Body of pancreas (tissue), 4 donors: Measurements from ENCODE around the gene ARSG. TPM values are rescaled to one million over a fixed set of nuclear protein-coding genes. Genes with fewer than 3 reads are reported as not detected.

Experiments used
- ATAC-seq: fragments of 150-250 bp; one replicate; pipeline ENCODE4 v1.9.1; 2016
- DNase-seq, 4 donors: peaks; one replicate each; pipeline ENCODE4 v3.0.0-alpha.2; 2019
- H3K27ac ChIP-seq, 4 donors: fragments of 200-600 bp; sonication (generic); 1 replicate in 3 of 4; 2 replicates in 1 of 4; pipeline versions ENCODE4 v1.5.1 to v1.6.1; 2016 to 2019; ENCODE audit warnings: mild to moderate bottlenecking in 1 of 4, mixed read lengths in 1 of 4, moderate library complexity in 1 of 4
- H3K27me3 ChIP-seq, 2 donors: fragments of 200-600 bp; sonication (generic); one replicate each; pipeline ENCODE4 v1.6.0; 2016; ENCODE audit warnings: mild to moderate bottlenecking in 1 of 2
- H3K36me3 ChIP-seq, 2 donors: fragments of 200-600 bp; sonication (generic); replicated peaks in 1 of 2; 2 replicates each; pipeline ENCODE4 v1.5.1; 2016; ENCODE audit warnings: low read depth in 2 of 2; ENCODE audit not compliant: insufficient read depth in 1 of 2
- H3K4me1 ChIP-seq: fragments of 200-600 bp; sonication (generic); one replicate; pipeline ENCODE4 v1.6.0; 2016
- H3K4me3 ChIP-seq, 2 donors: fragments of 200-600 bp; sonication (generic); 1 replicate in 1 of 2; 2 replicates in 1 of 2; pipeline ENCODE4 v1.5.1; 2016 to 2019
- H3K9me3 ChIP-seq, 3 donors: fragments of 200-600 bp; sonication (generic); 1 replicate in 2 of 3; 2 replicates in 1 of 3; pipeline ENCODE4 v1.5.1; 2016
- POLR2A ChIP-seq, 3 donors: fragments of 450-650 bp; IDR thresholded peaks; one replicate each; pipeline ENCODE4 v1.6.1; 2016; ENCODE audit warnings: antibody characterized with exemption in 3 of 3, mild to moderate bottlenecking in 2 of 3
- WGBS, 2 donors: methylation state at CpG; one replicate each; pipeline ENCODE4 v1.1.5; 2017; 5-methylcytosine and 5-hydroxymethylcytosine counted together
- intact Hi-C: fragments of 100-400 bp; cut with DNase I; formaldehyde crosslinking; loops from one replicate; pipeline ENCODE4 v1.15.1; 2023
- total RNA-seq, 2 donors: library from RNA; depleted of rRNA; stranded (reverse); fragments of >200 nt; gene quantifications; one replicate each; pipeline ENCODE4 v1.1.0, GENCODE V29; 2016
- TF ChIP-seq, protein P1 (sequence below), 7 experiments: fragments of 450-650 bp in 4 of 7; fragments of 200-600 bp in 3 of 7; sonication (generic) in 3 of 7; IDR thresholded peaks; one replicate each; pipeline ENCODE4 v1.5.1; 2016 to 2019; ENCODE audit warnings: antibody characterized with exemption in 7 of 7

Gene ARSG
- total RNA-seq, 2 donors from 2014 or later: 0.52 to 1.6 TPM

DNA sequence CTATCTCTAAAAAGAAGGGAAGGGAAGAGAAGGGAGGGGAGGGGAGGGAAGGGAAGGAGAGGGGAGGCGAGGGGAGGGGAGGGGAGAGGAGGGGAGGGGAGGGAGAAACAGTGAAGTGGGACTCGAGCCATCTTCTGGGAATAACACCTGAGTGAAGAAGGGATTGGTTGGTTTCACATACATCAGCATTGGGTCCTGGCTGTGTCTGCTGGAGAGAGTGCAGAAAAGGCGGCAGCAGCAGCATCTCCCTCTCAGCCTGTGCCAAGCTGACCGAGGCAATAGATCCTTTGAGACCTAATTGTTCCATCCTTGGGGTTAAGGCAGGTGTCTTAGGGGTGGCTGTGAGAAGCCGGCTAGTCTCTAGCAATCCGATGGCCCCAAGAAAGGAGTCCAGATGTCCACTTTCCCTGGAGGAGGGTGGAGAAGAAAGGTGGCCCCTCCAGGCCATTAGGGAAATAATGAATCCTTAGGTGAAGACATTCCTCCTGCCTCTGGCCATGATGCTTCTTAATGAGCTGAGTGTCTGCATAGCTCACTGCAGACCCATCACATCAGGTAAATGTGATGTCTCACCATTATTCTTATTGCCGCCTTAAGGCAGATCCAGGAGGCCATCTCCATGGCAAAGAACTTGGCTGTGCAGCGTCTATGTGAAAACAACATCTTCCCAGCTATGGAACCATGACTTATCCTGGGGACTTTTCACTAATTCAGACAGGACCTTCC lies 94.4 kb downstream of the ARSG start:
- TF ChIP-seq, protein P1, sequence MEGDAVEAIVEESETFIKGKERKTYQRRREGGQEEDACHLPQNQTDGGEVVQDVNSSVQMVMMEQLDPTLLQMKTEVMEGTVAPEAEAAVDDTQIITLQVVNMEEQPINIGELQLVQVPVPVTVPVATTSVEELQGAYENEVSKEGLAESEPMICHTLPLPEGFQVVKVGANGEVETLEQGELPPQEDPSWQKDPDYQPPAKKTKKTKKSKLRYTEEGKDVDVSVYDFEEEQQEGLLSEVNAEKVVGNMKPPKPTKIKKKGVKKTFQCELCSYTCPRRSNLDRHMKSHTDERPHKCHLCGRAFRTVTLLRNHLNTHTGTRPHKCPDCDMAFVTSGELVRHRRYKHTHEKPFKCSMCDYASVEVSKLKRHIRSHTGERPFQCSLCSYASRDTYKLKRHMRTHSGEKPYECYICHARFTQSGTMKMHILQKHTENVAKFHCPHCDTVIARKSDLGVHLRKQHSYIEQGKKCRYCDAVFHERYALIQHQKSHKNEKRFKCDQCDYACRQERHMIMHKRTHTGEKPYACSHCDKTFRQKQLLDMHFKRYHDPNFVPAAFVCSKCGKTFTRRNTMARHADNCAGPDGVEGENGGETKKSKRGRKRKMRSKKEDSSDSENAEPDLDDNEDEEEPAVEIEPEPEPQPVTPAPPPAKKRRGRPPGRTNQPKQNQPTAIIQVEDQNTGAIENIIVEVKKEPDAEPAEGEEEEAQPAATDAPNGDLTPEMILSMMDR (IDR thresholded peaks at IDR 0.05): no peak
- WGBS, 2 donors: 66 to 75% methylated on average over 7 to 8 of the region's 8 CpGs
- intact Hi-C loops: no loop called here
- Histone ChIP-seq H3K27me3 (no peaks in the 10 kb centered on the region), H3K27ac (peak overlapping the region; percentile 48 to 80 (median 63)), H3K36me3 (no peaks in the 10 kb centered on the region), H3K9me3 (no peaks in the 10 kb centered on the region), H3K4me1 (peaks cover 32% of the 10 kb centered on the region), H3K4me3 (no peak overlapping the region)
- ATAC-seq: no peak
- no peak for DNase-seq

DNA sequence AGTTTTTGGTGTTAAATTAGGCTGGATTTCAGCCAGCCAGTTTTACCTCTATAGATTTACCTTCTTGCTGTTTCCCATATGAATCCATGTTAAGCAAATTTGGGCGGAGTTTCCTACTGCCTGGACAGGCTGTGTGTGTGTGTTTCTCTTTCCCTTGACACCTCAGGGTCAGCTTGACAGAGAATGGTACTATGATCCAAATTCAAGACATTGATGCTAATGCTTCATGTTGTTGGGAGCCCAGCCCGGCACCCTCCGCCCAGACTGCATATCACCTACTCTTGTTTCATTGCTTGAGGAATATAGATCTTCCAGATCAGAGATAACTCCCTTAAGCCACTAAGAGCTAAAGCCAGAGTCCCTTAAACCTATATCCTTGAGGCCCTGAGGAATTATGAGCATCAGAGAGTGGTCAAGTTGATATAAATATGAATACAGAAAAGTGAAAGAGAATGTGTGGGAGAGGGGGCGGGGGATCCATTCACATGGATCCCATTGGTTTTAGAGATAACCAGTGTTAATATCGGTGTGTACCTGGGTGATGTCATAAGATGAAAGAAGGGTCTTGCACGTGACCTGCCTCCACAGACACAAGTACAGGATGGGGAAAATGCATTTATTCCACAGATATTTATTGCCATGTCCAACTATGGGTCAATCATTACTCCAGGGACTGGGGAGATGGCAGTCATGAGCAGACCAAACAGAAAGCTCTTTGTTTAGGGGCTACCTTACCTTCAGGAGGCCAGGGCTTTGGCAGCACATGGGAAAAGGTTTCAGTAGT lies 96.3 kb downstream of the ARSG start:
- intact Hi-C loops: no loop called here
- Histone ChIP-seq H3K27me3 (no peaks in the 10 kb centered on the region), H3K9me3 (no peaks in the 10 kb centered on the region), H3K4me1 (peaks cover 32% of the 10 kb centered on the region), H3K4me3 (no peak overlapping the region), H3K27ac (peak overlapping the region; percentile 4 to 80 (median 67)), H3K36me3 (no peaks in the 10 kb centered on the region)
- 72 to 78% methylated on average over 6 of the region's 6 CpGs for WGBS, 2 donors
- DNase-seq: peak in 2 of 4 donors; percentile 29 to 31
- ATAC-seq: peak; percentile 59
- TF ChIP-seq POLR2A (IDR thresholded peaks at IDR 0.05): peak in 1 of 3 donors; percentile 4
- TF ChIP-seq, protein P1 (IDR thresholded peaks at IDR 0.05): no peak

DNA sequence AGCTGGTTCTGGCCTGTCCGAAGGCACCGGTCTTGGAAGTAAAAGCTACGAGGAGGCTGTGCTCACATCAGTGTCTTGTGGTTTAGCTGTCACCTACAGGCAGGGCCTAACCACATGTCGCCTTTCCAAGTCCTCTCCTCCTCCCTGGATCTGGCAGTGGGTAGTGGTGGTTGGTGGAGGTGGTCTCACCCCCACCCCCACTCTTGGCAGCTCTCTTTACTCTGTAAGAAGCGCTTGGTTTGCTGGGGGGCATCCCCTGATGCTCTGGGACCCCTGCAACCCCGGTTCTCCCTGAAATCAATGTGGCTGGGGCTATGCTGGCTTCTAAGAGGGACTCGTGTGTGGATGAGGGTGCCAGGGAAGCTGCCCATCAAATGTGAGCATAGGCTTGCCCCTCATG lies 97.7 kb downstream of the ARSG start:
- ATAC-seq (no peak), DNase-seq (no peak)
- no peaks in the 10 kb centered on the region for H3K27me3 ChIP-seq
- H3K9me3 ChIP-seq: no peaks in the 10 kb centered on the region
- no peak for TF ChIP-seq POLR2A (IDR thresholded peaks at IDR 0.05)
- TF ChIP-seq, protein P1 (IDR thresholded peaks at IDR 0.05): no peak
- peak overlapping the region in 3 of 4 donors; percentile 62 to 80 (median 72) for H3K27ac ChIP-seq
- peaks cover 32% of the 10 kb centered on the region for H3K4me1 ChIP-seq
- 76 to 77% methylated on average over 7 of the region's 7 CpGs for WGBS, 2 donors
- H3K4me3 ChIP-seq: no peak overlapping the region
- intact Hi-C loops: no loop called here
- H3K36me3 ChIP-seq: no peaks in the 10 kb centered on the region

DNA sequence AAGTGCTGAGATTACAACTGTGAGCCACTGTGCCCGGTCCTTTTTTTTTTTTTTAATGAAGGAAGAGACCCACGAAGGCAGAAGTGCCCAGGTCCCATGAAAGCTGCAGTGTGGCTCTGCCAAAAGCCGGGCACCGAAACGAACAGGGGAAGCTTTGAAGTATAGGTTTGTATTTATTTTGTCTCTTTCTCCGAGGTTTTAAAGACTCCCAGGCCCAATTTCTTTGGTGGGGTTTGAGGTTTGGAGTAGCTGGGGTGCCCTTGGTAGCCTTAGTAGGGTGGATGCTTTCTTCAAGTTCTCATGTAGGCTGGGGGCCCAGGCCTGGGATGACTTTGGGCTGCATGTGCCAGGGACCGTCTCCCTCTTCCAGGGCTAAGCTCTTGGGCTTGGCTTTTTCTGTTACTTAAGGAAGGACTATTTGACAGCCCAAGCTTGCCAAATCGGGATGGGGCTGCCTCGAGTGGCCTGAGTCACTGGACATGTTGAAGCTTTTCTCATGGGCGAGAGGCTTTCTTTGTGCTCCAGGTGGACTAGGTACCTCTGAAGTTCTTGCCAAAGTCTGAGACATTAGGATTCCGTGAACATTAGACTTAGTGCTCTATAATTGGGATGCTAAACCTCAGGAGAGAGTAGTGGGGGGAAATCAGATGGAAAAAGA lies 99.7 kb downstream of the ARSG start:
- no peak for TF ChIP-seq POLR2A (IDR thresholded peaks at IDR 0.05)
- TF ChIP-seq, protein P1 (IDR thresholded peaks at IDR 0.05): no peak
- Histone ChIP-seq H3K27ac (no peak overlapping the region), H3K36me3 (no peaks in the 10 kb centered on the region), H3K27me3 (no peaks in the 10 kb centered on the region), H3K4me1 (peaks cover 27% of the 10 kb centered on the region), H3K4me3 (no peak overlapping the region), H3K9me3 (no peaks in the 10 kb centered on the region)
- WGBS, 2 donors: 79 to 81% methylated on average over 10 to 11 of the region's 11 CpGs
- no peak for ATAC-seq
- intact Hi-C loops: loop anchor here (10.0 kb wide), 1 partner anchor 126 kb away; no protein-coding TSS in a partner anchor
- no peak for DNase-seq
